Measurements from ENCODE around the gene PFDN6. TPM values are rescaled to one million over a fixed set of nuclear protein-coding genes. Genes with fewer than 3 reads are reported as not detected.

The PFDN6 gene
- total RNA-seq, 4 donors from 2014 or later = 23.6 to 39.8 (median 28.1) TPM; not detected in 1

DNA sequence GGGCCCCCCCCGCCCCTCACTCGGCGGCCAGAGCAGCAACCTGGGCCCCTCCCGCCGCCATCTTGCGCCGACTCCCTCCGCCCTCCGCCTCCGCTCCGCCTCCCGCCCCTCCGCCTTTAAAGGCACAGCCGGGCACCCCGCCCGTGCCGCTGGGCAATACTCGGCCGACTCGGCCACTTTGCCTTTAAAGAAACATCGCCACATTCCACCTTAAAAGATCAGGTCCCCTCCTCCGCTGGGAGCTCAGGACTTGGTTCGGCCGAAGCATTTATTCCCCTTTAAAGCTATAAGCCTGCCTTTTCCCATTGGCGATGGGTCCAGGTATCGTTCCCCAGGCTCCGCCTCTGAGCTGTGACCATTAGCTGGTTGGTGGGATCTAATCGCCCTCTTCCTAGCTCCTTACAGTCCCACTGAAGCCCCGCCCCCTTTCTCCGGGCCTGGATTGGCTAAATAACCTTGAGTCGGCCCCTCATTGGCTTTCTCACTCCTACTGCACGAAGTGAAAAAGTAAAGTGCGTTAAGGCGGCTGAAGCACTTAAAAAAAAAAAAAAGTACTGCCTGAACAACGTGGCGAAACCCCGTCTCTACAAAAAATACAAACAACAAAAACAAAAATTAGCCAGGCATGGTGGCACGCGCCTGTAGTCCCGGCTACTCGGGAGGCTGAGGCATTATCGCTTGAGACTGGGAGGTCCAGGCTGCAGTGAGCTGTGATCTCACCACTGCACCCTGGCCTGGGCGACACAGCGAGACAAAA lies 28.4 kb downstream of the PFDN6 start, which contains the start of gene ZBTB22:
Gene ZBTB22, minus strand, starts transcription at position 76 of the 757 bp plus-strand sequence. CDS start 828 bp downstream, outside the sequence.
- in situ Hi-C loops (cut with MboI; ENCODE audit: low pct_ligation_motif_present in 1 of 4, low pct_unique_long_range_greater_than_20kb in 1 of 4, low sequenced_read_pairs in 3 of 4) (no loop called here), intact Hi-C loops (cut with DNase I; ENCODE audit: low total_unique reads) (loop anchor here (10.0 kb wide), 1 partner anchor 97 kb away; the partner anchor contains the start of genes CUTA and PHF1)
- 1 to 2% methylated on average over 7 to 32 of the region's 44 CpGs for WGBS, 2 donors (ENCODE audit: low coverage in 1 of 2)
- H3K9me3 ChIP-seq = no peaks in the 10 kb centered on the region
- H3K4me3 ChIP-seq = peak within 1 kb of the TSS; percentile 36 to 61 (median 46)
- peaks cover 28 to 66% (median 56%) of the 10 kb centered on the region in 4 donors for H3K4me1 ChIP-seq
- peak within 1 kb of the TSS; percentile 86 to 94 (median 90) for H3K27ac ChIP-seq
- peak; percentile 100 for DNase-seq
- TF ChIP-seq POLR2AphosphoS5 (IDR thresholded peaks at IDR 0.05) = peak; percentile 15 to 78 (median 74)
- peak; percentile 26 for TF ChIP-seq EP300 (IDR thresholded peaks at IDR 0.05; ENCODE audit: low read depth)
- peak; percentile 38 for TF ChIP-seq POLR2A (IDR thresholded peaks at IDR 0.05)
- TF ChIP-seq, protein P1, sequence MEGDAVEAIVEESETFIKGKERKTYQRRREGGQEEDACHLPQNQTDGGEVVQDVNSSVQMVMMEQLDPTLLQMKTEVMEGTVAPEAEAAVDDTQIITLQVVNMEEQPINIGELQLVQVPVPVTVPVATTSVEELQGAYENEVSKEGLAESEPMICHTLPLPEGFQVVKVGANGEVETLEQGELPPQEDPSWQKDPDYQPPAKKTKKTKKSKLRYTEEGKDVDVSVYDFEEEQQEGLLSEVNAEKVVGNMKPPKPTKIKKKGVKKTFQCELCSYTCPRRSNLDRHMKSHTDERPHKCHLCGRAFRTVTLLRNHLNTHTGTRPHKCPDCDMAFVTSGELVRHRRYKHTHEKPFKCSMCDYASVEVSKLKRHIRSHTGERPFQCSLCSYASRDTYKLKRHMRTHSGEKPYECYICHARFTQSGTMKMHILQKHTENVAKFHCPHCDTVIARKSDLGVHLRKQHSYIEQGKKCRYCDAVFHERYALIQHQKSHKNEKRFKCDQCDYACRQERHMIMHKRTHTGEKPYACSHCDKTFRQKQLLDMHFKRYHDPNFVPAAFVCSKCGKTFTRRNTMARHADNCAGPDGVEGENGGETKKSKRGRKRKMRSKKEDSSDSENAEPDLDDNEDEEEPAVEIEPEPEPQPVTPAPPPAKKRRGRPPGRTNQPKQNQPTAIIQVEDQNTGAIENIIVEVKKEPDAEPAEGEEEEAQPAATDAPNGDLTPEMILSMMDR (IDR thresholded peaks at IDR 0.05) = no peak
- peaks cover 0 to 24% (median 8%) of the 10 kb centered on the region in 4 donors for H3K36me3 ChIP-seq
- H3K27me3 ChIP-seq = no peaks in the 10 kb centered on the region

DNA sequence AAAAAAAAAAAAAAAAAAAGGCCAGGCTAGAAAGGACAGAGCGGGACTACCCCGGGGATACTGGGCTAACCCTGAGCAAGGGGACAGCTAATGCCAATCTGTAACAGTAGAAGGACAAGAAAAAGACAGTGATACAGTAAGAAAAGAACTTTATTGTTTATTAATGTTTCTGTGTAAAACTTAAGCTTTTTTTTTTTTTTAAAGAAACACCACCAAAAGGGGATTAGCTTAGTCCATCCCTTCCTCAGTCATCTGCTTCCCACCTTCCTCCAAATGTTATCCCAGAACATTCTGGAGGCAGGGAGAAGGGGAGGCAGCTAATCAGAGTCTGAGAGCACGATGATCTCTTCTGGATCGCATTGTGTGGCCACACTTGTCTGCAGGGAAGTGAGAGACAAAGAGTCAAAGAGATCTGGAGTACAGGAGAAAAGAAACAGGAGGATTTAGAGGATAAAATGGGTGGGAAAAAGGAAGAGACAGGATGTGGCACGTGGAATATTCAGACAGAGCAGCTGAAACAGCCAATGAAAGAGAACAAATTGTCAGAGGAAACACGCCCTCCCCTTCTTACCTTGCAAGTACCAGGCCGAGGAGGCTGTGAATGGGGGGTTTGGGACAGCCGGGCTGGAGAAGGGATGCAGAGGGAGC lies 29.1 kb downstream of the PFDN6 start:
- Histone ChIP-seq H3K27me3 (no peaks in the 10 kb centered on the region), H3K9me3 (no peaks in the 10 kb centered on the region), H3K4me1 (peaks cover 28 to 66% (median 56%) of the 10 kb centered on the region in 4 donors), H3K4me3 (peak overlapping the region in 3 of 4 donors; percentile 36 to 61 (median 46)), H3K27ac (peak overlapping the region; percentile 86 to 94 (median 90)), H3K36me3 (peaks cover 0 to 24% (median 8%) of the 10 kb centered on the region in 4 donors)
- DNase-seq = no peak
- in situ Hi-C loops (cut with MboI; ENCODE audit: low pct_ligation_motif_present in 1 of 4, low pct_unique_long_range_greater_than_20kb in 1 of 4, low sequenced_read_pairs in 3 of 4) = no loop called here
- TF ChIP-seq EP300 (IDR thresholded peaks at IDR 0.05; ENCODE audit: low read depth) = no peak
- TF ChIP-seq POLR2AphosphoS5 (IDR thresholded peaks at IDR 0.05) = no peak
- TF ChIP-seq, protein P1 (IDR thresholded peaks at IDR 0.05) = no peak
- no peak for TF ChIP-seq POLR2A (IDR thresholded peaks at IDR 0.05)
- intact Hi-C loops (cut with DNase I; ENCODE audit: low total_unique reads) = loop anchor here (10.0 kb wide), 1 partner anchor 96 kb away; the partner anchor contains the start of genes CUTA and PHF1
- 53 to 58% methylated on average over 7 to 8 of the region's 8 CpGs for WGBS, 2 donors (ENCODE audit: low coverage in 1 of 2)

GRCh38 chr6:33319939-33320314 lies 30.5 kb downstream of the PFDN6 start:
- intact Hi-C loops (cut with DNase I; ENCODE audit: low total_unique reads) = loop anchor here (10.0 kb wide), 1 partner anchor 95 kb away; the partner anchor contains the start of genes CUTA and PHF1
- WGBS, 2 donors (ENCODE audit: low coverage in 1 of 2) = 80% methylated on average over 3 of the region's 3 CpGs; no CpG with 5 or more reads in 1 of the 2 donors
- TF ChIP-seq POLR2AphosphoS5 (IDR thresholded peaks at IDR 0.05) (no peak), EP300 (IDR thresholded peaks at IDR 0.05; ENCODE audit: low read depth) (no peak), POLR2A (IDR thresholded peaks at IDR 0.05) (no peak)
- TF ChIP-seq, protein P1 (IDR thresholded peaks at IDR 0.05) = no peak
- Histone ChIP-seq H3K27ac (peak overlapping the region in 3 of 4 donors; percentile 18 to 94 (median 31)), H3K27me3 (no peaks in the 10 kb centered on the region), H3K4me1 (peaks cover 31 to 68% (median 58%) of the 10 kb centered on the region in 4 donors), H3K4me3 (no peak overlapping the region), H3K9me3 (no peaks in the 10 kb centered on the region), H3K36me3 (peaks cover 0 to 24% (median 8%) of the 10 kb centered on the region in 4 donors)
- in situ Hi-C loops (cut with MboI; ENCODE audit: low pct_ligation_motif_present in 1 of 4, low pct_unique_long_range_greater_than_20kb in 1 of 4, low sequenced_read_pairs in 3 of 4) = no loop called here
- DNase-seq = no peak
